ENCODE results near the gene PGRMC1.

The PGRMC1 gene

GRCh38 chrX:119229253-119229615 lies 6.9 kb upstream of the PGRMC1 start:
- TF ChIP-seq ZNF623 (tag by site-specific recombination; IDR thresholded peaks at IDR 0.05) (no peak), ZNF513 (tag by site-specific recombination; IDR thresholded peaks at IDR 0.05) (no peak), MEIS1 (CRISPR knock-in tag; IDR thresholded peaks at IDR 0.05; ENCODE audit: borderline replicate concordance) (no peak), ZNF76 (tag by site-specific recombination; IDR thresholded peaks at IDR 0.05; ENCODE audit: borderline replicate concordance, low read depth) (no peak), ZNF521 (tag by site-specific recombination; IDR thresholded peaks at IDR 0.05) (no peak), ZNF549 (tag by site-specific recombination; IDR thresholded peaks at IDR 0.05) (no peak), ZNF175 (tag by site-specific recombination; IDR thresholded peaks at IDR 0.05) (no peak), ZNF473 (tag by site-specific recombination; IDR thresholded peaks at IDR 0.05) (no peak), PBX3 (CRISPR knock-in tag; IDR thresholded peaks at IDR 0.05) (no peak), ZBTB49 (tag by site-specific recombination; IDR thresholded peaks at IDR 0.05; ENCODE audit: low read depth) (no peak), ZNF146 (tag by site-specific recombination; IDR thresholded peaks at IDR 0.05) (no peak), SALL2 (tag by site-specific recombination; IDR thresholded peaks at IDR 0.05; ENCODE audit: borderline replicate concordance) (no peak), ZNF585B (tag by site-specific recombination; IDR thresholded peaks at IDR 0.05) (no peak), KLF7 (tag by site-specific recombination; IDR thresholded peaks at IDR 0.05; ENCODE audit: borderline replicate concordance) (no peak)
- no peak overlapping the region for H3K4me3 ChIP-seq (ENCODE audit: low read depth, low read length)
- no peaks in the 10 kb centered on the region for H3K9me3 ChIP-seq (ENCODE audit: control insufficient read depth, insufficient read depth, low read depth, low read length)
- no peaks in the 10 kb centered on the region for H3K4me1 ChIP-seq (ENCODE audit: control insufficient read depth, insufficient read depth, low read length)
- CTCF ChIA-PET: interaction anchor here (0.7 to 1.9 kb wide), 5 partner anchors 9 to 111 kb away, joined by 3 to 7 read pairs (median 4); no protein-coding TSS in a partner anchor
- no peak overlapping the region for H3K27ac ChIP-seq (ENCODE audit: extremely low read depth, low read depth, low read length)
- H3K36me3 ChIP-seq (ENCODE audit: control insufficient read depth in 2 of 2, insufficient read depth in 1 of 2, low read length in 2 of 2): no peaks in the 10 kb centered on the region
- POLR2A ChIA-PET: no interaction called here

GRCh38 chrX:119230850-119231249 lies 5.2 kb upstream of the PGRMC1 start:
- H3K4me3 ChIP-seq (ENCODE audit: low read depth, low read length): no peak overlapping the region
- H3K36me3 ChIP-seq (ENCODE audit: control insufficient read depth in 2 of 2, insufficient read depth in 1 of 2, low read length in 2 of 2): no peaks in the 10 kb centered on the region
- CTCF ChIA-PET: interaction anchor here (0.7 kb wide), 1 partner anchor 112 kb away, joined by 5 read pairs; no protein-coding TSS in a partner anchor
- POLR2A ChIA-PET: no interaction called here
- 0 out of 2 replicates have a peak, but pooled peaks cover 4% of the 10 kb centered on the region for H3K4me1 ChIP-seq (ENCODE audit: control insufficient read depth, insufficient read depth, low read length)
- H3K27ac ChIP-seq (ENCODE audit: extremely low read depth, low read depth, low read length): no peak overlapping the region
- H3K9me3 ChIP-seq (ENCODE audit: control insufficient read depth, insufficient read depth, low read depth, low read length): no peaks in the 10 kb centered on the region
- TF ChIP-seq INSM2 (tag by site-specific recombination; IDR thresholded peaks at IDR 0.05) (no peak), ZNF140 (tag by site-specific recombination; IDR thresholded peaks at IDR 0.05) (no peak), OSR2 (tag by site-specific recombination; IDR thresholded peaks at IDR 0.05) (no peak), TCF7L2 (IDR thresholded peaks at IDR 0.05; ENCODE audit: borderline replicate concordance, low read depth, low read length) (no peak), ZBTB17 (tag by site-specific recombination; IDR thresholded peaks at IDR 0.05) (no peak), ZNF645 (tag by site-specific recombination; IDR thresholded peaks at IDR 0.05) (no peak), HOXA7 (CRISPR knock-in tag; IDR thresholded peaks at IDR 0.05; ENCODE audit: borderline replicate concordance) (no peak), ZNF558 (tag by site-specific recombination; IDR thresholded peaks at IDR 0.05) (no peak), ZNF529 (tag by site-specific recombination; IDR thresholded peaks at IDR 0.05; ENCODE audit: insufficient replicate concordance) (no peak), ZNF335 (tag by site-specific recombination; conservative IDR thresholded peaks at IDR 0.05) (no peak), BCL11A (tag by site-specific recombination; IDR thresholded peaks at IDR 0.05; ENCODE audit: low read depth) (no peak), ZNF362 (tag by site-specific recombination; IDR thresholded peaks at IDR 0.05) (no peak), ZNF416 (tag by site-specific recombination; IDR thresholded peaks at IDR 0.05) (no peak), ZNF580 (tag by site-specific recombination; IDR thresholded peaks at IDR 0.05) (no peak)
